Ovary (tissue), 9 donors: ENCODE results near the gene SIK2. TPM values are rescaled to one million over a fixed set of nuclear protein-coding genes. Genes with fewer than 3 reads are reported as not detected.

Experiments
- DNase-seq, 5 donors: peaks; one replicate each; pipeline ENCODE4 v3.0.0-alpha.2; 2019 to 2020
- H3K27ac ChIP-seq, 2 donors: fragments of 200-600 bp; one replicate each; pipeline versions ENCODE4 v1.5.1 to v1.8.0; 2019 to 2022
- H3K27me3 ChIP-seq: fragments of 200-600 bp; one replicate; pipeline ENCODE4 v1.8.0; 2022
- H3K36me3 ChIP-seq: fragments of 200-600 bp; sonication (generic); one replicate; pipeline ENCODE4 v1.5.1; 2019
- H3K4me1 ChIP-seq: one replicate; pipeline ENCODE4 v1.8.1; 2013; ENCODE audit warnings: mild to moderate bottlenecking, moderate library complexity; ENCODE audit not compliant: insufficient read depth
- H3K4me3 ChIP-seq: fragments of 200-600 bp; sonication (generic); one replicate; pipeline ENCODE4 v1.5.1; 2017
- H3K9me3 ChIP-seq, 2 donors: fragments of 200-600 bp in 1 of 2; sonication (generic) in 1 of 2; one replicate each; pipeline versions ENCODE4 v1.5.1 to v1.8.1; 2013 to 2019; ENCODE audit warnings: mild to moderate bottlenecking in 1 of 2, moderate library complexity in 1 of 2
- CTCF ChIP-seq, 3 donors: fragments of 450-650 bp in 2 of 3; fragments of 200-600 bp in 1 of 3; IDR thresholded peaks; one replicate each; pipeline versions ENCODE4 v1.5.1 to v1.8.0; 2016 to 2022; ENCODE audit warnings: antibody characterized with exemption in 3 of 3, mild to moderate bottlenecking in 1 of 3
- EP300 ChIP-seq: sonication (generic); formaldehyde crosslinking; IDR thresholded peaks from one replicate; pipeline ENCODE4 v1.6.1; 2017; ENCODE audit warnings: antibody characterized with exemption
- POLR2A ChIP-seq: fragments of 450-650 bp; IDR thresholded peaks from one replicate; pipeline ENCODE4 v1.6.1; 2017; ENCODE audit warnings: antibody characterized with exemption, mild to moderate bottlenecking, moderate library complexity
- WGBS, 3 donors: extraction: QIAGEN DNeasy Blood & Tissue Kit in 1 of 3; methylation state at CpG; one replicate each; pipeline versions ENCODE4 v1.1.5 to v1.1.7; 2013 to 2017; 5-methylcytosine and 5-hydroxymethylcytosine counted together
- intact Hi-C, 4 donors: fragments of 100-400 bp; cut with DNase I; formaldehyde crosslinking; loops; one replicate each; pipeline versions ENCODE4 v1.11.0 to v1.15.1; 2022 to 2023
- polyA plus RNA-seq, 2 donors: library from polyadenylated mRNA; stranded (reverse); fragments of 200-250 nt in 1 of 2; fragments of 350-450 nt in 1 of 2; fragmentation: Illumina TruSeq in 1 of 2; extraction: RNeasy Lipid Tissue Mini Kit (QIAGEN cat#74804) in 1 of 2; gene quantifications; one replicate each; pipeline ENCODE4 v1.2.3, GENCODE V29; 2013 to 2014
- total RNA-seq, 7 donors: library from RNA; depleted of rRNA in 2 of 7; stranded (reverse); fragments of >200 nt in 2 of 7; fragmentation: NEBNext Ultra II Directional in 3 of 7; extraction: Animal tissue kit (Norgen Biotek cat#: 25700) in 3 of 7; gene quantifications; one replicate each; pipeline versions ENCODE4 v1.1.0 to v1.2.4, GENCODE V29; 2016 to 2023
- donor health status: DM: no; HTN: no; CAD: no; lungs with moderate emphysema.
- donor health status: DM: no; HTN: no; CAD: no.
- donor health status: Bipolar disorder and iron deficiency.
- donor health status: DM: yes; HTN: yes; CAD: no.
- donor health status: DM: no; HTN: no; CAD: no.
- donor health status: DM: yes; HTN: yes; CAD: no.

Gene SIK2
- total and polyA plus RNA-seq, 9 donors, result 13.7 to 50.5 (median 26.8) TPM

DNA sequence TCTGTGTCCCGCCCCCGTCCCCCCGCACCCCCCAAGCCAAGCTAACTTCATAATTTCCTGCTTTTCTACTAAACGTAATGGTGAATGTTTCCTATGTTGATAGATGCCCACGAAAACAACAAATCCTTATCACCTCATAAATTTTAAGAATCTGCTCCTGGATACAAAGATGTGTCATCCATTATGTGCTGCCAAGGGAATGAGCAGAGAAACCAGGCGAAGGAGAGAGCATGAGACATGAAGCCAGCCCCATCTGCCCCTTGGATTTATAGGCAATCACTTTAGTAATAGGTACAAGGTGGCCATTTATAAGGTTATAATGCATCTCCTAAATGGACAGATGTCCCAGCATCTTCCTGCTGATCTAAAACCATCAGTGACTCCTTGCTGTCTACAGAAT lies 31.5 kb upstream of the SIK2 start:
- Histone ChIP-seq H3K27me3 (no peaks in the 10 kb centered on the region), H3K36me3 (no peaks in the 10 kb centered on the region), H3K27ac (no peak overlapping the region), H3K9me3 (no peaks in the 10 kb centered on the region), H3K4me3 (no peak overlapping the region), H3K4me1 (peaks cover 20% of the 10 kb centered on the region)
- TF ChIP-seq POLR2A, result no peak
- no peak for TF ChIP-seq CTCF (IDR thresholded peaks at IDR 0.05)
- TF ChIP-seq EP300, result no peak
- intact Hi-C loops, result loop anchor here in 1 of 4 donors (5.0 kb wide), 1 partner anchor 267 kb away; no protein-coding TSS in a partner anchor
- 45 to 59% (median 54%) methylated on average over 6 of the region's 6 CpGs for WGBS, 3 donors
- DNase-seq, result no peak

- H3K27me3 ChIP-seq, result no peaks in the 10 kb centered on the region
- peaks cover 20% of the 10 kb centered on the region for H3K4me1 ChIP-seq
- no peaks in the 10 kb centered on the region for H3K36me3 ChIP-seq
- intact Hi-C loops, result loop anchor here in 1 of 4 donors (5.0 kb wide), 1 partner anchor 265 kb away; no protein-coding TSS in a partner anchor
- H3K27ac ChIP-seq, result no peak overlapping the region
- H3K9me3 ChIP-seq, result no peaks in the 10 kb centered on the region
- DNase-seq, result no peak
- WGBS, 3 donors, result 31 to 34% (median 33%) methylated on average over 6 of the region's 6 CpGs
- no peak overlapping the region for H3K4me3 ChIP-seq
- TF ChIP-seq POLR2A (no peak), EP300 (no peak), CTCF (IDR thresholded peaks at IDR 0.05) (no peak)
Observed at GRCh38 chr11:111571829-111572501, 30.3 kb upstream of the SIK2 start.

DNA sequence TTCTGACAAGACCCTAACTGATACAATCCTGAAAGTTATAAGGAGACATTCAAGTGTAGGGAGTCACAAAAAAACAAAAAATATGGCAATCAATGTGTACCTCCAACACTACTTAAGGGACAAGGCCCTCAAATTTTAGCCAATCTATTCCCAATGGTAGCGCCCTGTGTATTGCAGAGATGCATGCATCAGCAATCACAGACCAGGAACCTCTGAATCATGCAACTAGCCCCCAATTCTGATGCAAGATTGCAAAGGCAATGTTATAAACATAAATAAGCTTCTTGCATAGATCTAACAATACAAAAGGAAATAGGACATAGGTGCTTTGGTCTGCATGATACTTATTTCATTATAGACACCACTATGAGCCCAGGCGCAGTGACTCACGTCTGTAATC lies 29.7 kb upstream of the SIK2 start:
- intact Hi-C loops, result loop anchor here in 1 of 4 donors (5.0 kb wide), 1 partner anchor 265 kb away; no protein-coding TSS in a partner anchor
- Histone ChIP-seq H3K4me1 (peaks cover 20% of the 10 kb centered on the region), H3K4me3 (no peak overlapping the region), H3K9me3 (no peaks in the 10 kb centered on the region), H3K36me3 (no peaks in the 10 kb centered on the region), H3K27me3 (no peaks in the 10 kb centered on the region), H3K27ac (no peak overlapping the region)
- WGBS, 3 donors, result 95 to 97% (median 96%) methylated on average over 3 of the region's 3 CpGs
- no peak for DNase-seq
- TF ChIP-seq EP300 (no peak), POLR2A (no peak), CTCF (IDR thresholded peaks at IDR 0.05) (no peak)

- Histone ChIP-seq H3K4me3 (no peak overlapping the region), H3K36me3 (no peaks in the 10 kb centered on the region), H3K27me3 (no peaks in the 10 kb centered on the region), H3K27ac (no peak overlapping the region), H3K4me1 (peaks cover 20% of the 10 kb centered on the region), H3K9me3 (no peaks in the 10 kb centered on the region)
- TF ChIP-seq POLR2A, result no peak
- no peak for TF ChIP-seq EP300
- TF ChIP-seq CTCF (IDR thresholded peaks at IDR 0.05), result no peak
- no peak for DNase-seq
- 11 to 12% (median 12%) methylated on average over 4 of the region's 4 CpGs for WGBS, 3 donors
- intact Hi-C loops, result loop anchor here in 1 of 4 donors (5.0 kb wide), 1 partner anchor 263 kb away; no protein-coding TSS in a partner anchor
Observed at GRCh38 chr11:111573821-111574249, 28.4 kb upstream of the SIK2 start.
